NCI-H748 (cell line): ENCODE results near the gene HERC3.
"Not testable (repeated sequence)": the region's sequence is repeated elsewhere in the genome, so short reads cannot be mapped to it uniquely, and the experiment has no call there.

Source experiments
- DNase-seq: peaks from one replicate; lab custom pipeline; 2025; ENCODE audit not compliant: unreplicated experiment; lab: John Stamatoyannopoulos, UW

HERC3 gene

GRCh38 chr4:88606832-88607231 lies 14.6 kb downstream of the HERC3 start:
- no peak for DNase-seq

GRCh38 chr4:88609387-88609786 lies 17.1 kb downstream of the HERC3 start:
- DNase-seq, result no peak

- not testable (repeated sequence) for DNase-seq
Measured at GRCh38 chr4:88609794-88610193, 17.5 kb downstream of the HERC3 start.

- DNase-seq, result no peak
Measured at GRCh38 chr4:88610771-88611170, 18.5 kb downstream of the HERC3 start.

GRCh38 chr4:88613417-88613875 lies 21.2 kb downstream of the HERC3 start:
- peak; percentile 85 for DNase-seq

GRCh38 chr4:88614058-88614457 lies 21.8 kb downstream of the HERC3 start:
- DNase-seq, result no peak

- no peak for DNase-seq
Measured at GRCh38 chr4:88616275-88617150, 24.2 kb downstream of the HERC3 start.

- DNase-seq, result no peak
Measured at GRCh38 chr4:88618782-88619485, 26.7 kb downstream of the HERC3 start.

GRCh38 chr4:88619971-88620370 lies 27.7 kb downstream of the HERC3 start:
- DNase-seq, result no peak

- no peak for DNase-seq
Measured at GRCh38 chr4:88621763-88622327, 29.6 kb downstream of the HERC3 start.

- DNase-seq, result no peak
Measured at GRCh38 chr4:88623097-88623496, 30.8 kb downstream of the HERC3 start.

- no peak for DNase-seq
Measured at GRCh38 chr4:88628746-88629145, 36.5 kb downstream of the HERC3 start.

GRCh38 chr4:88629826-88630225 lies 37.5 kb downstream of the HERC3 start:
- DNase-seq, result no peak

- DNase-seq, result no peak
Measured at GRCh38 chr4:88630756-88631155, 38.5 kb downstream of the HERC3 start.

- no peak for DNase-seq
Measured at GRCh38 chr4:88643932-88644331, 51.7 kb downstream of the HERC3 start.

GRCh38 chr4:88645994-88646393 lies 53.7 kb downstream of the HERC3 start:
- DNase-seq, result no peak

GRCh38 chr4:88646528-88647280 lies 54.4 kb downstream of the HERC3 start:
- DNase-seq, result no peak

- no peak for DNase-seq
Measured at GRCh38 chr4:88649716-88650115, 57.4 kb downstream of the HERC3 start.

GRCh38 chr4:88653371-88653946 lies 61.2 kb downstream of the HERC3 start:
- no peak for DNase-seq

GRCh38 chr4:88655226-88655625 lies 62.9 kb downstream of the HERC3 start:
- no peak for DNase-seq
